HepG2 (cell line): ENCODE results near the gene KCNAB1. TPM values are rescaled to one million over a fixed set of nuclear protein-coding genes. Genes with fewer than 3 reads are reported as not detected.

Experiments
- ATAC-seq: fragments of 200-7000 bp; cut with Tn5 transposase; 3 replicates; pipeline ENCODE4 v1.9.1; 2020; ENCODE audit warnings: mild to moderate bottlenecking, moderate library complexity
- BruUV-seq: library from RNA; stranded (reverse); fragments of 400-500 nt; replicated peaks from 2 replicates; lab custom pipeline; 2021; lab: Mats Ljungman, UMichigan
- CTCF ChIA-PET: fragments of 300-600 bp; formaldehyde crosslinking; extraction: SDS; loops from one replicate; lab custom pipeline; 2021; ENCODE audit warnings: low total read pairs, inconsistent platforms, low intra/inter-chr PET ratio; lab: Yijun Ruan, JAX
- POLR2A ChIA-PET: fragments of 350-600 bp; sonication (Branson Sonifier 250); formaldehyde crosslinking; loops from one replicate; lab custom pipeline; 2020; ENCODE audit warnings: antibody characterized with exemption, inconsistent platforms; lab: Yijun Ruan, JAX
- DNase-seq: peaks from one replicate; pipeline ENCODE4 v3.0.0-alpha.2; 2015; ENCODE audit warnings: low spot score
- FAIRE-seq: peaks from 3 replicates; lab custom pipeline; 2011; peaks lifted over from hg19 to GRCh38; lab: Jason Lieb, UNC
- H2AFZ ChIP-seq: one replicate; pipeline ENCODE4 v1.6.1; 2011; ENCODE audit warnings: low read length, inconsistent platforms
- H3K27ac ChIP-seq: fragments of 300-600 bp; 3 replicates; pipeline ENCODE4 v1.8.0; 2011; ENCODE audit warnings: mixed run types, mild to moderate bottlenecking, mixed read lengths, low read length, inconsistent platforms; ENCODE audit not compliant: insufficient read depth; ENCODE audit errors: extremely low read length
- H3K27me3 ChIP-seq, 2 experiments: fragments of 200-600 bp in 1 of 2; 2 replicates in 1 of 2; 3 replicates in 1 of 2; pipeline versions ENCODE4 v1.6.0 to v1.8.0; 2011; ENCODE audit warnings: low read length in 2 of 2, mild to moderate bottlenecking in 2 of 2, moderate library complexity in 2 of 2, inconsistent platforms in 1 of 2; ENCODE audit not compliant: insufficient read depth in 2 of 2, control insufficient read depth in 1 of 2
- H3K36me3 ChIP-seq, 2 experiments: fragments of 200-600 bp in 1 of 2; replicated peaks in 1 of 2; 2 replicates in 1 of 2; 3 replicates in 1 of 2; pipeline versions ENCODE4 v1.5.1 to v1.8.0; 2011; ENCODE audit warnings: low read length in 2 of 2, inconsistent platforms in 1 of 2; ENCODE audit not compliant: insufficient read depth in 2 of 2, control insufficient read depth in 1 of 2
- H3K4me1 ChIP-seq: 2 replicates; pipeline ENCODE4 v1.5.1; 2012; ENCODE audit warnings: low read length, inconsistent platforms; ENCODE audit not compliant: insufficient read depth
- H3K4me2 ChIP-seq: 2 replicates; pipeline ENCODE4 v1.6.0; 2011; ENCODE audit warnings: low read depth, low read length, inconsistent platforms
- H3K4me3 ChIP-seq, 3 experiments: fragments of 200-600 bp in 1 of 3; sonication (generic), shearing (Covaris generic) in 1 of 3; replicated peaks in 1 of 3; 2 replicates each; pipeline ENCODE4 v1.5.1; 2011 to 2016; ENCODE audit warnings: low read length in 3 of 3, inconsistent platforms in 2 of 3, low read depth in 2 of 3, mild to moderate bottlenecking in 2 of 3, control low read depth in 1 of 3, mixed read lengths in 1 of 3; ENCODE audit not compliant: insufficient read depth in 1 of 3
- H3K79me2 ChIP-seq: one replicate; pipeline ENCODE4 v1.6.1; 2011; ENCODE audit warnings: low read length, inconsistent platforms; ENCODE audit not compliant: insufficient read depth
- H3K9ac ChIP-seq: 2 replicates; pipeline ENCODE4 v1.6.0; 2011; ENCODE audit warnings: mild to moderate bottlenecking, low read depth, low read length, inconsistent platforms; ENCODE audit not compliant: insufficient read depth
- H3K9me3 ChIP-seq: 2 replicates; pipeline ENCODE4 v1.5.1; 2012; ENCODE audit warnings: mild to moderate bottlenecking, low read length
- H4K20me1 ChIP-seq: 2 replicates; pipeline ENCODE4 v1.6.0; 2011; ENCODE audit warnings: inconsistent platforms, mild to moderate bottlenecking, low read length, moderate library complexity; ENCODE audit not compliant: insufficient read depth
- HOXA5 ChIP-seq: sonication (generic); formaldehyde crosslinking; IDR thresholded peaks from 2 replicates; pipeline ENCODE4 v1.4.0; 2020; ENCODE audit warnings: missing genetic modification reagents
- KAT2B ChIP-seq: fragments of 150-350 bp; IDR thresholded peaks from 2 replicates; pipeline ENCODE4 v1.6.1; 2014; ENCODE audit warnings: low read depth, low read length, borderline replicate concordance
- TBL1XR1 ChIP-seq: fragments of 150-350 bp; IDR thresholded peaks from 2 replicates; pipeline ENCODE4 v1.6.1; 2014; ENCODE audit warnings: borderline replicate concordance, low read length; ENCODE audit not compliant: partially characterized antibody
- ZBTB20 ChIP-seq: sonication (generic); formaldehyde crosslinking; IDR thresholded peaks from 2 replicates; pipeline ENCODE4 v1.8.1; 2023; ENCODE audit warnings: missing genetic modification reagents, low read depth, mild to moderate bottlenecking, borderline replicate concordance
- ZNF432 ChIP-seq: sonication (generic); formaldehyde crosslinking; IDR thresholded peaks from 2 replicates; pipeline ENCODE4 v1.5.0; 2020; ENCODE audit warnings: missing genetic modification reagents, mild to moderate bottlenecking, borderline replicate concordance
- ZNF83 ChIP-seq: sonication (generic); formaldehyde crosslinking; IDR thresholded peaks from 2 replicates; pipeline ENCODE4 v1.4.0; 2020; ENCODE audit warnings: missing genetic modification reagents, mild to moderate bottlenecking, borderline replicate concordance
- WGBS: methylation state at CpG from one replicate; pipeline ENCODE4 v1.1.6; 2017; ENCODE audit warnings: low lambda C conversion rate; 5-methylcytosine and 5-hydroxymethylcytosine counted together
- in situ Hi-C: cut with HindIII; loops from 2 replicates; pipeline ENCODE4 v1.10.0; 2017; ENCODE audit warnings: low pct_unique_long_range_greater_than_20kb; ENCODE audit not compliant: extremely low pct_ligation_motif_present
- intact Hi-C: fragments of 100-400 bp; cut with micrococcal nuclease; formaldehyde crosslinking; loops from one replicate; pipeline ENCODE4 v1.10.0; 2022; ENCODE audit not compliant: unreplicated experiment
- polyA plus RNA-seq, 8 experiments: library from polyadenylated mRNA; depleted of rRNA in 3 of 8; stranded (reverse) in 7 of 8; unstranded in 1 of 8; fragments of >200 nt; fragmentation: Illumina TruSeq in 4 of 8; extraction: Trizol in 4 of 8; gene quantifications; 2 replicates each; pipeline versions ENCODE4 v1.2.1 to v1.2.3, GENCODE V29; 2011 to 2016; ENCODE audit warnings: low read depth in 4 of 8, missing spikeins in 1 of 8, mixed read lengths in 1 of 8; ENCODE audit not compliant: insufficient read depth in 1 of 8
- total RNA-seq, 5 experiments: library from RNA; depleted of rRNA; stranded (reverse); fragments of >200 nt; fragmentation: Illumina TruSeq; extraction: Trizol; gene quantifications; 2 replicates each; pipeline ENCODE4 v1.2.3, GENCODE V29; 2016; ENCODE audit warnings: low read depth in 1 of 5
- TF ChIP-seq, protein P1 (sequence below): sonication (generic); formaldehyde crosslinking; IDR thresholded peaks from 2 replicates; pipeline ENCODE4 v1.4.0; 2020; ENCODE audit warnings: missing genetic modification reagents
- TF ChIP-seq, protein P2 (sequence below): sonication (generic); formaldehyde crosslinking; IDR thresholded peaks from 2 replicates; pipeline ENCODE4 v1.5.0; 2020; ENCODE audit warnings: missing genetic modification reagents, mild to moderate bottlenecking, borderline replicate concordance

KCNAB1 gene
- total and polyA plus RNA-seq, 2 of the 13 experiments (the other 11 are each of a cell fraction or from before 2014, with no cell fraction given) = not detected

DNA sequence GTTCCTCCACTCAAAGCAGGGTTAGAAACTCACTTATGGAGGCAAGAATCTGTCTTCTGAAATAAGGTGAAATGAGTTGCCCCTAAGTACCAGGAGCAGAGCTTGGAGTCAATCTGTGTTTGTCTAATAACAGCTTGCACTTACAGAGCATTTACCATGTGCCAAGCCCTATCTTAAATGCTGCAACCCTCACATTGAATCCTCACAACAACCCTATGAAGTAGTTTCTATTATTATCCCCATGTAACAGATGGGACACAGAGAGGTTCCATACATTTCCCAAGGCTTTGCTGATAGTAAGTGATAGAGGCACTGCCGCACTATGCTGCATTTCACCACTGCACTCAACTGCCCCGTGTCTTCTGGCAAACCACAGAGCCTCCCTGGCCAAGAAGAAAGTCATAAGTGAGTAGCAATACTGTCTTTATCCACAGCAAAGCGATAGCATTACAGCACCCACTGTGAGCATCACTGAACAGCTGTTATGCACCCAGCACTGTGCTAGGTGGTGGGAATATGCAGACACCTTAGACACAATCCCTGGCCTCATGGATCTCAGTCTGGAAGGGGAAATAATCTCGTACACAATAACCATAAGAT, 293.0 kb downstream of the KCNAB1 start:
- no peak overlapping the region for H2AFZ ChIP-seq
- no peaks in the 10 kb centered on the region for H3K36me3 ChIP-seq
- 31% methylated on average over 4 of the region's 4 CpGs for WGBS
- no peaks in the 10 kb centered on the region for H4K20me1 ChIP-seq
- no peak overlapping the region for H3K4me2 ChIP-seq
- H3K9ac ChIP-seq = no peak overlapping the region
- DNase-seq (no peak), ATAC-seq (no peak), FAIRE-seq (no peak)
- in situ Hi-C loops = no loop called here
- POLR2A ChIA-PET = no interaction called here
- CTCF ChIA-PET = no interaction called here
- intact Hi-C loops = no loop called here
- H3K9me3 ChIP-seq = no peaks in the 10 kb centered on the region
- no TSS peak for BruUV-seq
- no peaks in the 10 kb centered on the region for H3K79me2 ChIP-seq
- no peak overlapping the region for H3K27ac ChIP-seq
- no peak for TF ChIP-seq KAT2B
- TF ChIP-seq, protein P1, sequence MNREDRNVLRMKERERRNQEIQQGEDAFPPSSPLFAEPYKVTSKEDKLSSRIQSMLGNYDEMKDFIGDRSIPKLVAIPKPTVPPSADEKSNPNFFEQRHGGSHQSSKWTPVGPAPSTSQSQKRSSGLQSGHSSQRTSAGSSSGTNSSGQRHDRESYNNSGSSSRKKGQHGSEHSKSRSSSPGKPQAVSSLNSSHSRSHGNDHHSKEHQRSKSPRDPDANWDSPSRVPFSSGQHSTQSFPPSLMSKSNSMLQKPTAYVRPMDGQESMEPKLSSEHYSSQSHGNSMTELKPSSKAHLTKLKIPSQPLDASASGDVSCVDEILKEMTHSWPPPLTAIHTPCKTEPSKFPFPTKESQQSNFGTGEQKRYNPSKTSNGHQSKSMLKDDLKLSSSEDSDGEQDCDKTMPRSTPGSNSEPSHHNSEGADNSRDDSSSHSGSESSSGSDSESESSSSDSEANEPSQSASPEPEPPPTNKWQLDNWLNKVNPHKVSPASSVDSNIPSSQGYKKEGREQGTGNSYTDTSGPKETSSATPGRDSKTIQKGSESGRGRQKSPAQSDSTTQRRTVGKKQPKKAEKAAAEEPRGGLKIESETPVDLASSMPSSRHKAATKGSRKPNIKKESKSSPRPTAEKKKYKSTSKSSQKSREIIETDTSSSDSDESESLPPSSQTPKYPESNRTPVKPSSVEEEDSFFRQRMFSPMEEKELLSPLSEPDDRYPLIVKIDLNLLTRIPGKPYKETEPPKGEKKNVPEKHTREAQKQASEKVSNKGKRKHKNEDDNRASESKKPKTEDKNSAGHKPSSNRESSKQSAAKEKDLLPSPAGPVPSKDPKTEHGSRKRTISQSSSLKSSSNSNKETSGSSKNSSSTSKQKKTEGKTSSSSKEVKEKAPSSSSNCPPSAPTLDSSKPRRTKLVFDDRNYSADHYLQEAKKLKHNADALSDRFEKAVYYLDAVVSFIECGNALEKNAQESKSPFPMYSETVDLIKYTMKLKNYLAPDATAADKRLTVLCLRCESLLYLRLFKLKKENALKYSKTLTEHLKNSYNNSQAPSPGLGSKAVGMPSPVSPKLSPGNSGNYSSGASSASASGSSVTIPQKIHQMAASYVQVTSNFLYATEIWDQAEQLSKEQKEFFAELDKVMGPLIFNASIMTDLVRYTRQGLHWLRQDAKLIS (CRISPR knock-in tag) = no peak
- TF ChIP-seq ZBTB20 (CRISPR knock-in tag) = no peak
- no peak for TF ChIP-seq ZNF432 (CRISPR knock-in tag)
- TF ChIP-seq ZNF83 = no peak
- TF ChIP-seq HOXA5 (CRISPR knock-in tag) = no peak
- TF ChIP-seq, protein P2, sequence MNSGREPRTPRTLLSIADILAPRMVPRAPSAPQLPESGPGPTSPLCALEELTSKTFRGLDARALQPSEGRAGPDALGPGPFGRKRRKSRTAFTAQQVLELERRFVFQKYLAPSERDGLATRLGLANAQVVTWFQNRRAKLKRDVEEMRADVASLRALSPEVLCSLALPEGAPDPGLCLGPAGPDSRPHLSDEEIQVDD (CRISPR knock-in tag) = no peak
- no peak for TF ChIP-seq TBL1XR1
- no peaks in the 10 kb centered on the region for H3K4me1 ChIP-seq
- H3K27me3 ChIP-seq = peaks cover 0 to 9% of the 10 kb centered on the region in 2 experiments; a peak in 2 of 5 replicates
- H3K4me3 ChIP-seq = no peak overlapping the region
